Hepatocyte (in vitro differentiated cells): ENCODE measurements around the gene CACNA1C. TPM values are rescaled to one million over a fixed set of nuclear protein-coding genes. Genes with fewer than 3 reads are reported as not detected.

Experiments
- DNase-seq: peaks from one replicate; pipeline ENCODE4 v3.0.0-alpha.2; 2016; ENCODE audit warnings: low spot score
- H2AFZ ChIP-seq: fragments of 200-600 bp; sonication (generic); 2 replicates; pipeline ENCODE4 v1.6.0; 2016; ENCODE audit warnings: antibody characterized with exemption, mild to moderate bottlenecking
- H3K27ac ChIP-seq: fragments of 200-600 bp; sonication (generic); 2 replicates; pipeline ENCODE4 v1.5.1; 2016; ENCODE audit warnings: mild to moderate bottlenecking
- H3K27me3 ChIP-seq: fragments of 200-600 bp; sonication (generic); 2 replicates; pipeline ENCODE4 v1.6.1; 2016
- H3K36me3 ChIP-seq: fragments of 200-600 bp; sonication (generic); replicated peaks from 2 replicates; pipeline ENCODE4 v1.5.1; 2016; ENCODE audit warnings: low read depth; ENCODE audit not compliant: insufficient read depth
- H3K4me1 ChIP-seq: fragments of 200-600 bp; sonication (generic); 2 replicates; pipeline ENCODE4 v1.5.1; 2016; ENCODE audit warnings: mild to moderate bottlenecking, moderate library complexity; ENCODE audit not compliant: insufficient read depth
- H3K4me2 ChIP-seq: fragments of 200-600 bp; sonication (generic); 2 replicates; pipeline ENCODE4 v1.6.0; 2016
- H3K4me3 ChIP-seq: fragments of 200-600 bp; sonication (generic); 2 replicates; pipeline ENCODE4 v1.5.1; 2016; ENCODE audit warnings: mild to moderate bottlenecking
- H3K79me2 ChIP-seq: fragments of 200-600 bp; sonication (generic); 2 replicates; pipeline ENCODE4 v1.6.0; 2017; ENCODE audit warnings: mild to moderate bottlenecking
- H3K9me2 ChIP-seq: fragments of 200-600 bp; sonication (generic); replicated peaks from 2 replicates; pipeline ENCODE4 v1.6.0; 2017; ENCODE audit warnings: mild to moderate bottlenecking; ENCODE audit not compliant: insufficient read depth
- H3K9me3 ChIP-seq: fragments of 200-600 bp; sonication (generic); 2 replicates; pipeline ENCODE4 v1.5.1; 2016; ENCODE audit warnings: low read depth, mild to moderate bottlenecking
- H4K20me1 ChIP-seq: fragments of 200-600 bp; sonication (generic); 2 replicates; pipeline ENCODE4 v1.6.0; 2016; ENCODE audit warnings: mild to moderate bottlenecking; ENCODE audit not compliant: insufficient read depth, poor library complexity, severe bottlenecking
- CTCF ChIP-seq: fragments of 200-600 bp; sonication (generic); IDR thresholded peaks from 2 replicates; pipeline ENCODE4 v1.5.1; 2016; ENCODE audit warnings: antibody characterized with exemption, mild to moderate bottlenecking; ENCODE audit not compliant: poor library complexity
- EZH2 ChIP-seq: fragments of 200-600 bp; sonication (generic); IDR thresholded peaks from 2 replicates; pipeline ENCODE4 v1.6.1; 2016; ENCODE audit warnings: antibody characterized with exemption, mild to moderate bottlenecking, borderline replicate concordance
- EZH2phosphoT487 ChIP-seq: fragments of 200-600 bp; sonication (generic); IDR thresholded peaks from one replicate; pipeline ENCODE4 v1.6.1; 2018; ENCODE audit warnings: antibody characterized with exemption, mild to moderate bottlenecking, low read depth, moderate library complexity; ENCODE audit not compliant: unreplicated experiment, severe bottlenecking
- WGBS: methylation state at CpG from one replicate; pipeline ENCODE4 v1.1.6; 2016; ENCODE audit warnings: low lambda C conversion rate; ENCODE audit errors: missing lambda C conversion rate; 5-methylcytosine and 5-hydroxymethylcytosine counted together
- polyA plus RNA-seq: library from polyadenylated mRNA; unstranded; fragments of >200 nt; fragmentation: Nextera tagmentation; extraction: Ambion mirVana; gene quantifications from 2 replicates; pipeline ENCODE4 v1.2.1, GENCODE V29; 2016
- total RNA-seq: library from RNA; depleted of rRNA; stranded (reverse); fragments of >200 nt; gene quantifications from 2 replicates; pipeline ENCODE4 v1.2.3, GENCODE V29; 2014

The CACNA1C gene
- total and polyA plus RNA-seq, 2 experiments from 2014 or later, result 3.2 to 4.0 TPM

- H3K79me2 ChIP-seq, result no peaks in the 10 kb centered on the region
- no peaks in the 10 kb centered on the region for H3K9me3 ChIP-seq
- H3K4me3 ChIP-seq, result no peak overlapping the region
- H3K27ac ChIP-seq, result no peak overlapping the region
- H2AFZ ChIP-seq, result no peak overlapping the region
- no peak overlapping the region for H3K4me2 ChIP-seq
- no peaks in the 10 kb centered on the region for H3K4me1 ChIP-seq
- 92% methylated on average over 7 of the region's 7 CpGs for WGBS
- H4K20me1 ChIP-seq, result no peaks in the 10 kb centered on the region
- no peak for DNase-seq
- no peaks in the 10 kb centered on the region for H3K36me3 ChIP-seq
- H3K27me3 ChIP-seq, result no peaks in the 10 kb centered on the region
- no peaks in the 10 kb centered on the region for H3K9me2 ChIP-seq
- TF ChIP-seq CTCF (no peak), EZH2phosphoT487 (no peak), EZH2 (no peak)
Measured at GRCh38 chr12:2664721-2665577, 612.2 kb downstream of the CACNA1C start.

GRCh38 chr12:2666411-2666810 lies 613.6 kb downstream of the CACNA1C start:
- no peaks in the 10 kb centered on the region for H4K20me1 ChIP-seq
- H3K79me2 ChIP-seq, result no peaks in the 10 kb centered on the region
- no peak overlapping the region for H3K4me2 ChIP-seq
- TF ChIP-seq EZH2phosphoT487, result no peak
- TF ChIP-seq EZH2, result no peak
- no peak for TF ChIP-seq CTCF
- no peak overlapping the region for H2AFZ ChIP-seq
- H3K27me3 ChIP-seq, result no peaks in the 10 kb centered on the region
- H3K27ac ChIP-seq, result no peak overlapping the region
- H3K9me3 ChIP-seq, result no peaks in the 10 kb centered on the region
- H3K9me2 ChIP-seq, result no peaks in the 10 kb centered on the region
- no peaks in the 10 kb centered on the region for H3K36me3 ChIP-seq
- no peak overlapping the region for H3K4me3 ChIP-seq
- DNase-seq, result no peak
- WGBS, result 94% methylated on average over 11 of the region's 11 CpGs
- no peaks in the 10 kb centered on the region for H3K4me1 ChIP-seq

- Histone ChIP-seq H3K9me3 (no peaks in the 10 kb centered on the region), H3K9me2 (no peaks in the 10 kb centered on the region), H2AFZ (no peak overlapping the region), H3K27me3 (no peaks in the 10 kb centered on the region), H3K4me3 (no peak overlapping the region), H3K27ac (no peak overlapping the region), H3K4me2 (no peak overlapping the region), H4K20me1 (no peaks in the 10 kb centered on the region), H3K79me2 (no peaks in the 10 kb centered on the region), H3K4me1 (no peaks in the 10 kb centered on the region), H3K36me3 (no peaks in the 10 kb centered on the region)
- no peak for TF ChIP-seq EZH2phosphoT487
- no peak for TF ChIP-seq EZH2
- TF ChIP-seq CTCF, result no peak
- no peak for DNase-seq
- 94% methylated on average over 3 of the region's 3 CpGs for WGBS
Measured at GRCh38 chr12:2666846-2667245, 614.1 kb downstream of the CACNA1C start.
